Activated naive CD8-positive, alpha-beta T cell treated with anti-CD3 and anti-CD28 coated beads, Interleukin-2, amount 10 ng/mL, durations not matched to agents 7 days and 5 days (primary cell): ENCODE measurements around the gene CHD5. TPM values are rescaled to one million over a fixed set of nuclear protein-coding genes. Genes with fewer than 3 reads are reported as not detected.

ENCODE experiments used
- ATAC-seq: fragments of 150-1000 bp; cut with Tn5 transposase; one replicate; pipeline ENCODE4 v1.10.0; 2021; ENCODE audit warnings: low read depth, moderate library complexity
- POLR2A ChIA-PET: fragments of 350-600 bp; sonication (Branson Sonifier 250); formaldehyde crosslinking; loops from one replicate; lab custom pipeline; 2021; ENCODE audit warnings: antibody characterized with exemption; lab: Charles Lee
- DNase-seq: peaks from one replicate; pipeline ENCODE4 v3.0.0; 2021
- H3K27ac Mint-ChIP-seq: one replicate; pipeline ENCODE4 v1.8.0; 2022; ENCODE audit warnings: mild to moderate bottlenecking, mixed read lengths
- H3K27me3 Mint-ChIP-seq: one replicate; pipeline ENCODE4 v1.8.0; 2022; ENCODE audit warnings: mild to moderate bottlenecking, moderate library complexity, mixed read lengths
- H3K36me3 Mint-ChIP-seq: one replicate; pipeline ENCODE4 v1.8.0; 2021; ENCODE audit warnings: mild to moderate bottlenecking, mixed read lengths
- H3K4me1 Mint-ChIP-seq: one replicate; pipeline ENCODE4 v1.8.0; 2021; ENCODE audit warnings: mixed read lengths
- H3K4me3 Mint-ChIP-seq: one replicate; pipeline ENCODE4 v1.8.0; 2022; ENCODE audit warnings: mild to moderate bottlenecking, moderate library complexity, mixed read lengths
- H3K9me3 Mint-ChIP-seq: one replicate; pipeline ENCODE4 v1.8.0; 2021; ENCODE audit warnings: mixed read lengths
- total RNA-seq, 2 experiments: library from RNA; stranded (reverse); gene quantifications; one replicate each; pipeline ENCODE4 v1.2.3, GENCODE V29; 2021

The CHD5 gene
- total RNA-seq, 2 experiments from 2014 or later, result 0.23 to 0.61 TPM

DNA sequence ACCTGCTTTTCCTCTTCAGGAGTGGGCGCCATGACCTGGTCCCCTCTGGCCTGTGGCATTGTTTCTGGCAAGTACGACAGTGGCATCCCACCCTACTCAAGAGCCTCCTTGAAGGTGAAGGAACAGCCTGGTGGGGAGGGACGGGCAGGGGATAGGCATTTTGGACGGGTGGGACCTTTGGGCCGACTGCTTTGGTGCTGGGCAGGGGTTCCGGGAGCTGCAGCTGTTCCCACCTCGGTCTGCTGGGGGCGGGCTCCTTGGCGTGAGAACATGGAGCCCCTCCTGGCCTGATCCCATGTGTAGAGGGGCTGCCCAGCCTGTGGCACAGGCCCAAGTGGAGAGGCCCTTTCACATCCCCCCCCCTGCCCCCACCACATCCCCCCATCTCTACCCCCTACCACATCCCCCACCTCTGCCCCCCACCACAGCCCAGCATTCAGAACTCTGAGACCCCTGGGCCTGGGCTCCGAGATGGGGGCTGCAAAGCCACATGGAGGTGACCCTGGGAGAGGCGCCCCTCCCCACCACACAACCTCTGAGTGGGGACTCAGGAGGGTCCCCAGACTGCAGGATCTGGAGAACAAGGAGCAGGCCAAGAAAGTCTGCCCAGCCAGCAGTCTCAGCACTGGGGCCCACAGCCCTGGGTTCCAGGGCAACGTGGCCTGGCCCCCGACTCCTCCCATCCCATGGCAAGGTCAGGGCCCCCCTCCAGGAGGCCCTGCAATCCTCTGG, 84.4 kb downstream of the CHD5 start:
- POLR2A ChIA-PET, result no interaction called here
- H3K36me3 Mint-ChIP-seq, result peaks cover 9% of the 10 kb centered on the region
- ATAC-seq, result no peak

DNA sequence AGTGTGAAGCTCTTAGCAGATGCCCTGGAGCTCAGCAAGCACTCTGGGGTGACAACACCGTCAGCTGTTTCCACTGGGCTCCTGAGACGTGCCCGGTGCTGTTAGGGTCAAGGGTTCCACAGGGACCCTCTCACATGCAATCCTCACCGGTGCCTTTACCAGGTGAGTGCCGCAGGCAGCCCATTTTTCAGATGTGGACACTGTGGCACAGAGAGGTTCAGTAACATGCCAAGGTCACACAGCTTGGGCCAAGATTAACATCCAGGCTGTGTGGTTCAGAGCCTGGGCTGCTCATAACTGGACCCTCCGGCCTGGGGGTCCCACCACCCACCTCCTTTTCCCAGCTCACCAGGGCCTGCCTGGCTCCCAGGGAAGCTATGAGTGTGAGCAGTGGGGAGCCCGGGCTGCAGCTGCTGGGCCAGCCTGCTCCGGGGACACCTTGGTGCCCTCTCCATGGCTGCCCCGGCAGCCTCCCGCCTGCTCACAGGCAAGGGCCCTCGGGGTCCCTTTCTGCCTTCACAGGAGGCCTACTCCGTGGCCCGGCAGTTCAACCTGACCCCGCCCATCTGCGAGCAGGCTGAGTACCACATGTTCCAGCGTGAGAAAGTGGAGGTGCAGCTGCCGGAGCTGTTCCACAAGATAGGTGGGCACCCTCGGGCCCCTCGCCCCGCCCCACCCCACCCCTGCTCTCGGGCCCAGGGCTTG, 85.2 kb downstream of the CHD5 start:
- H3K9me3 Mint-ChIP-seq, result no peaks in the 10 kb centered on the region
- no peaks in the 10 kb centered on the region for H3K27me3 Mint-ChIP-seq
- peaks cover 9% of the 10 kb centered on the region for H3K36me3 Mint-ChIP-seq
- ATAC-seq (no peak), DNase-seq (peak; percentile 17)
- no peaks in the 10 kb centered on the region for H3K4me1 Mint-ChIP-seq
- H3K27ac Mint-ChIP-seq, result no peak overlapping the region
- H3K4me3 Mint-ChIP-seq, result no peak overlapping the region
- POLR2A ChIA-PET, result no interaction called here

More for the DNA sequence above, 84.4 kb downstream of the CHD5 start:
- Mint-ChIP-seq H3K9me3 (no peaks in the 10 kb centered on the region), H3K27me3 (no peaks in the 10 kb centered on the region), H3K4me3 (no peak overlapping the region), H3K27ac (no peak overlapping the region), H3K4me1 (no peaks in the 10 kb centered on the region)
- peak; percentile 25 for DNase-seq

DNA sequence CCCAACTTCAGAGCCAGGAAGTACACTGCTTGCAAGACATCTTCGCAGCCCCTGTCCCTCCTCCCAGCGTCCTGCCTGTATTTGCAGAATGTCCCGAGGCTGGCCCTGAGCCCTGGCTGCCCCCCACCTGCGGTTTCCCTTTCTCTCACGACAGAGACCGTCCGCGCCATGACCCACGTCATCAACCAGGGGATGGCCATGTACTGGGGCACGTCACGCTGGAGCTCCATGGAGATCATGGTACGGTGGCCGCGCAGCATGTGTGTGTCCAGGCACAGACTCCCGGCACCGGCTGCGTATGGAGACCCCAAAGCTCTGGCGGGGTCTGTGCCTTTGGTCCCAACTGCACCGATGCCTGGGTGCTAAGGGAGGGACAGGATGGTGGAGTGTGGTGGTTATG, 85.9 kb downstream of the CHD5 start:
- ATAC-seq (no peak), DNase-seq (peak; percentile 22)
- H3K4me1 Mint-ChIP-seq, result no peaks in the 10 kb centered on the region
- POLR2A ChIA-PET, result no interaction called here
- no peaks in the 10 kb centered on the region for H3K9me3 Mint-ChIP-seq
- H3K36me3 Mint-ChIP-seq, result peaks cover 9% of the 10 kb centered on the region
- H3K27me3 Mint-ChIP-seq, result no peaks in the 10 kb centered on the region
- H3K27ac Mint-ChIP-seq, result peak overlapping the region; percentile 48
- no peak overlapping the region for H3K4me3 Mint-ChIP-seq

DNA sequence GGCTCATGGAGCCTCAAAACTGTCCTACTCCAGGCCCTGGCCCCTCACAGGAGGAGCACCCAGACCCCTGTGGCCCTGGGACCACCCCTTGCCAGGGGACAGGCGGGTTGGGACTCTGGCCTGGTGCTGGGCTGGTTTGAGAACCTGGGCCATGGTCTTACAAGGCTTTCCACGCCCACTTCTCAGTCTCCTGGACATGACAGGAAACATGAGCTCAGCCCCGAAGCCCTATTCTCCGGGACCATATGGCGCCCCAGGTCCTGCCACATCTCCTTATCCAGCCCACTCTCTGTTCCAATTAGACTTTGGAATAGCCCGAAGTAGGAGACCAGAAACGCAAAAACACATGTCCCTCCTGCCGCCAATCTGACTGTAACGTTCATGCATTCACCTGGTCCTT, 86.5 kb downstream of the CHD5 start:
- ATAC-seq (no peak), DNase-seq (no peak)
- POLR2A ChIA-PET, result no interaction called here
- Mint-ChIP-seq H3K4me3 (no peak overlapping the region), H3K36me3 (peaks cover 8% of the 10 kb centered on the region), H3K27me3 (no peaks in the 10 kb centered on the region), H3K9me3 (no peaks in the 10 kb centered on the region), H3K4me1 (no peaks in the 10 kb centered on the region), H3K27ac (no peak overlapping the region)

DNA sequence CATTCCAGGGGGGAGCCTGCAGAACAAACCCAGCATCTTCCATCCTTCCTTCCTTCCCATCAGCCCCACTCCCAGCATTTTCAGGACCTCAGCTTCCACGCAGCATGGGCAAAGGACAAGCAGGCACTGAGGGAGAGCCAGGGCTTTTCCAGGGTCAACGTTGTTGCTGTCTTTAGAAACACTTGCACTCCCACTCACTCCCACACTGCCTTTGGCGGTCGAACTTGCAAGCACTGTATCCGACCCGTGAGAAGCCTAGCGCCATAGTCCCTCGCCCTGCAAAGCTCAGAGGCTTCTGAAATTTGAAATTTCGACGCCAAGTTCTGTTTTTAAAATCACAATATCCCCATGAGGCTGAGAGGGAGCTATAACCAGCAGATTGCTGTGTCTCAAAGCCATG, 87.0 kb downstream of the CHD5 start:
- Mint-ChIP-seq H3K4me1 (no peaks in the 10 kb centered on the region), H3K36me3 (peaks cover 4% of the 10 kb centered on the region), H3K9me3 (no peaks in the 10 kb centered on the region), H3K4me3 (no peak overlapping the region), H3K27me3 (no peaks in the 10 kb centered on the region), H3K27ac (no peak overlapping the region)
- ATAC-seq (no peak), DNase-seq (no peak)
- POLR2A ChIA-PET, result no interaction called here

- Mint-ChIP-seq H3K9me3 (no peaks in the 10 kb centered on the region), H3K27me3 (no peaks in the 10 kb centered on the region), H3K36me3 (peaks cover 4% of the 10 kb centered on the region), H3K27ac (no peak overlapping the region), H3K4me3 (no peak overlapping the region), H3K4me1 (no peaks in the 10 kb centered on the region)
- ATAC-seq, result no peak
- no peak for DNase-seq
- POLR2A ChIA-PET, result no interaction called here
Measured at GRCh38 chr1:6092211-6092610, 87.9 kb downstream of the CHD5 start.

- POLR2A ChIA-PET, result no interaction called here
- DNase-seq (no peak), ATAC-seq (no peak)
- no peaks in the 10 kb centered on the region for H3K4me1 Mint-ChIP-seq
- H3K9me3 Mint-ChIP-seq, result no peaks in the 10 kb centered on the region
- H3K27me3 Mint-ChIP-seq, result no peaks in the 10 kb centered on the region
- no peak overlapping the region for H3K4me3 Mint-ChIP-seq
- peaks cover 8% of the 10 kb centered on the region for H3K36me3 Mint-ChIP-seq
- H3K27ac Mint-ChIP-seq, result no peak overlapping the region
Measured at GRCh38 chr1:6091823-6092109, 88.4 kb downstream of the CHD5 start.

GRCh38 chr1:6090996-6091822, 88.9 kb downstream of the CHD5 start:
- no peaks in the 10 kb centered on the region for H3K27me3 Mint-ChIP-seq
- peaks cover 11% of the 10 kb centered on the region for H3K36me3 Mint-ChIP-seq
- ATAC-seq (no peak), DNase-seq (no peak)
- H3K9me3 Mint-ChIP-seq, result no peaks in the 10 kb centered on the region
- no peak overlapping the region for H3K27ac Mint-ChIP-seq
- no peak overlapping the region for H3K4me3 Mint-ChIP-seq
- H3K4me1 Mint-ChIP-seq, result no peaks in the 10 kb centered on the region
- POLR2A ChIA-PET, result no interaction called here

DNA sequence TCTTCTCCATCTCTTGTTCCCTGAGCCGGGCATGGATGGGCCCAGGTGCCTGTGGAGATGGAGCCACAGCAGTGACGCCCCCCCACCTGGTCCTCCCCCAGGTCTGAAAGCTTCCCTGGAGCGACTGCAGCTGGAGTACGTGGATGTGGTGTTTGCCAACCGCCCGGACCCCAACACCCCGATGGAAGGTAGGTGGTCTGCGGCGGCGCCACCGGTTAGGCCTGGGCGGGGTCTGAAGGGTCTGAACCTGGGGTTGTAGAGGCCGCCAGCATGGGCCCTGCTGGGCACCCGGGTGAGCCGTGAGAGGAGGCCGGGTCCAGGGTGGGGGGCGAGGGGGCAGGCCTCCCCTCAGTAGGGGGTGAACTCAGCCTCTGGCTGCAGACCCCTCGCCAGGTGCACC, 89.8 kb downstream of the CHD5 start:
- H3K9me3 Mint-ChIP-seq, result no peaks in the 10 kb centered on the region
- POLR2A ChIA-PET, result no interaction called here
- no peak for DNase-seq
- H3K4me1 Mint-ChIP-seq, result no peaks in the 10 kb centered on the region
- no peak for ATAC-seq
- H3K27ac Mint-ChIP-seq, result no peak overlapping the region
- no peak overlapping the region for H3K4me3 Mint-ChIP-seq
- H3K36me3 Mint-ChIP-seq, result peaks cover 12% of the 10 kb centered on the region
- no peaks in the 10 kb centered on the region for H3K27me3 Mint-ChIP-seq

GRCh38 chr1:6088956-6089355, 91.2 kb downstream of the CHD5 start:
- no peak for ATAC-seq
- DNase-seq, result no peak
- Mint-ChIP-seq H3K27ac (no peak overlapping the region), H3K4me1 (no peaks in the 10 kb centered on the region), H3K36me3 (peaks cover 12% of the 10 kb centered on the region), H3K27me3 (no peaks in the 10 kb centered on the region), H3K9me3 (no peaks in the 10 kb centered on the region), H3K4me3 (no peak overlapping the region)
- POLR2A ChIA-PET, result no interaction called here

DNA sequence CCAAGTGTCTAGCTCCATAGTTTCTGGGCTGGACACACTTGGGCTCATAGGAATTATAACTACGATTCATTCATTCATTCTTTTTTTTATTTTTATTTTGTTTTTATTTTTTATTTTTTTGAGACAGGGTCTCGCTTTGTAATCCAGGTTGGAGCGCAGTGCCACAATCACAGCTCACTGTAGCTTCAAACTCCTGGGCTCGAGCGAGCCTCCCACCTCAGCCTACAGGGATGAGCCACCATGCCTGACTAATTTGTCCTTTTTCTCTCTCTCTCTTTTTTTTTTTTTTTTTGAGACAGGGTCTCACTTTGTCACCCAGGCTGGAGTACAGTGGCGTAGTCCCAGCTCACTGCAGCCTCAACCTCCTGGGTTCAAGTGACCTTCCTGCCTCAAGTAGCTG, 92.2 kb downstream of the CHD5 start:
- Mint-ChIP-seq H3K4me3 (no peak overlapping the region), H3K36me3 (peaks cover 10% of the 10 kb centered on the region), H3K9me3 (no peaks in the 10 kb centered on the region), H3K27ac (no peak overlapping the region), H3K4me1 (no peaks in the 10 kb centered on the region), H3K27me3 (no peaks in the 10 kb centered on the region)
- no peak for ATAC-seq
- DNase-seq, result no peak
- POLR2A ChIA-PET, result no interaction called here

DNA sequence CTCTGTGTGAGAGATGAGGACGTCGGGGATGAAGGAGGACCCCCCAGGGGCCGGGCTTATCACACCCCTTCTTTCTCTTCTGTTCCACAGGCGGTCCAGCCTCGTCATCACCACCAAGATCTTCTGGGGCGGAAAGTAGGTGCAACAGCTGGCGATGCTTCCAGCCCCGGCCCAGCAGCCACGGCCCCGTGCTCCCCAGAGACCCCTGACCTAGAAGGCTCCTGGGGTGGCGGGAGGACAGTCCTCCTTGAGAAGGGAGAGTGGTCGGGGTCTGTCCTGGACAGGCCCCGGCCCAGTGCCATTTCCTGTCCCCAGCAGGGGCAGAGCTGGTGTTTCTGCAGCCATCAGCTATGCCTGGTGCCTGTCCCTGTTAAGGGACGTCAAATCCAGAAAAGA, 92.7 kb downstream of the CHD5 start:
- Mint-ChIP-seq H3K9me3 (no peaks in the 10 kb centered on the region), H3K4me3 (no peak overlapping the region), H3K36me3 (peaks cover 10% of the 10 kb centered on the region), H3K4me1 (no peaks in the 10 kb centered on the region), H3K27me3 (no peaks in the 10 kb centered on the region), H3K27ac (no peak overlapping the region)
- ATAC-seq, result no peak
- POLR2A ChIA-PET, result no interaction called here
- DNase-seq, result no peak

GRCh38 chr1:6086762-6087376, 93.3 kb downstream of the CHD5 start:
- no peak for DNase-seq
- no peaks in the 10 kb centered on the region for H3K27me3 Mint-ChIP-seq
- POLR2A ChIA-PET, result no interaction called here
- peaks cover 10% of the 10 kb centered on the region for H3K36me3 Mint-ChIP-seq
- H3K27ac Mint-ChIP-seq, result no peak overlapping the region
- H3K4me3 Mint-ChIP-seq, result no peak overlapping the region
- no peaks in the 10 kb centered on the region for H3K9me3 Mint-ChIP-seq
- no peak for ATAC-seq
- H3K4me1 Mint-ChIP-seq, result no peaks in the 10 kb centered on the region
